Activated CD4-positive, alpha-beta memory T cell treated with anti-CD3 and anti-CD28 coated beads for 36 hours (primary cell): ENCODE data around the gene EXOSC1. TPM values are rescaled to one million over a fixed set of nuclear protein-coding genes. Genes with fewer than 3 reads are reported as not detected.
"Not testable (repeated sequence)": the region's sequence is repeated elsewhere in the genome, so short reads cannot be mapped to it uniquely, and the experiment has no call there.

Experiments used
- CTCF ChIA-PET: fragments of 350-600 bp; sonication (Branson Sonifier 250); formaldehyde crosslinking; loops from one replicate; lab custom pipeline; 2021; ENCODE audit warnings: antibody characterized with exemption, inconsistent platforms; lab: Charles Lee
- POLR2A ChIA-PET: fragments of 350-600 bp; sonication (Branson Sonifier 250); formaldehyde crosslinking; loops from one replicate; lab custom pipeline; 2021; ENCODE audit warnings: antibody characterized with exemption; lab: Charles Lee
- DNase-seq: peaks from one replicate; pipeline ENCODE4 v3.0.0-alpha.2; 2020
- H3K27ac Mint-ChIP-seq: one replicate; pipeline ENCODE4 v1.8.0; 2021; ENCODE audit warnings: mixed read lengths
- H3K27me3 Mint-ChIP-seq: one replicate; pipeline ENCODE4 v1.8.0; 2021; ENCODE audit warnings: mixed read lengths
- H3K36me3 Mint-ChIP-seq: one replicate; pipeline ENCODE4 v1.8.0; 2021; ENCODE audit warnings: mixed read lengths
- H3K4me1 Mint-ChIP-seq: one replicate; pipeline ENCODE4 v1.8.0; 2021; ENCODE audit warnings: low read depth, mixed read lengths
- H3K4me3 Mint-ChIP-seq: one replicate; pipeline ENCODE4 v1.8.0; 2021; ENCODE audit warnings: mild to moderate bottlenecking, mixed read lengths
- H3K9me3 Mint-ChIP-seq: one replicate; pipeline ENCODE4 v1.8.0; 2021; ENCODE audit warnings: mixed read lengths
- intact Hi-C: fragments of 100-400 bp; cut with micrococcal nuclease; formaldehyde crosslinking; loops from one replicate; pipeline ENCODE4 v1.15.1; 2023
- total RNA-seq, 2 experiments: library from RNA; stranded (reverse); gene quantifications; one replicate each; pipeline ENCODE4 v1.2.3, GENCODE V29; 2021

Gene EXOSC1
- total RNA-seq, 2 experiments from 2014 or later: 69.0 to 75.1 TPM

GRCh38 chr10:97407952-97408248 is 37.9 kb downstream of the EXOSC1 start:
- H3K27me3 Mint-ChIP-seq: no peaks in the 10 kb centered on the region
- H3K9me3 Mint-ChIP-seq: no peaks in the 10 kb centered on the region
- peaks cover 18% of the 10 kb centered on the region for H3K4me1 Mint-ChIP-seq
- ChIA-PET CTCF (interaction anchor here (0.7 to 16.2 kb wide), 11 partner anchors 14 to 145 kb away, joined by 3 to 194 read pairs (median 6); partner anchors contain the start of gene PGAM1), POLR2A (interaction anchor here (0.7 to 3.9 kb wide), 5 partner anchors 10 to 37 kb away, joined by 3 to 19 read pairs (median 4); no protein-coding TSS in a partner anchor)
- intact Hi-C loops: loop anchor here (1.0 to 5.0 kb wide), 7 partner anchors 15 to 204 kb away; no protein-coding TSS in a partner anchor
- H3K4me3 Mint-ChIP-seq: no peak overlapping the region
- DNase-seq: no peak
- no peaks in the 10 kb centered on the region for H3K36me3 Mint-ChIP-seq
- H3K27ac Mint-ChIP-seq: peak overlapping the region; percentile 70

DNA sequence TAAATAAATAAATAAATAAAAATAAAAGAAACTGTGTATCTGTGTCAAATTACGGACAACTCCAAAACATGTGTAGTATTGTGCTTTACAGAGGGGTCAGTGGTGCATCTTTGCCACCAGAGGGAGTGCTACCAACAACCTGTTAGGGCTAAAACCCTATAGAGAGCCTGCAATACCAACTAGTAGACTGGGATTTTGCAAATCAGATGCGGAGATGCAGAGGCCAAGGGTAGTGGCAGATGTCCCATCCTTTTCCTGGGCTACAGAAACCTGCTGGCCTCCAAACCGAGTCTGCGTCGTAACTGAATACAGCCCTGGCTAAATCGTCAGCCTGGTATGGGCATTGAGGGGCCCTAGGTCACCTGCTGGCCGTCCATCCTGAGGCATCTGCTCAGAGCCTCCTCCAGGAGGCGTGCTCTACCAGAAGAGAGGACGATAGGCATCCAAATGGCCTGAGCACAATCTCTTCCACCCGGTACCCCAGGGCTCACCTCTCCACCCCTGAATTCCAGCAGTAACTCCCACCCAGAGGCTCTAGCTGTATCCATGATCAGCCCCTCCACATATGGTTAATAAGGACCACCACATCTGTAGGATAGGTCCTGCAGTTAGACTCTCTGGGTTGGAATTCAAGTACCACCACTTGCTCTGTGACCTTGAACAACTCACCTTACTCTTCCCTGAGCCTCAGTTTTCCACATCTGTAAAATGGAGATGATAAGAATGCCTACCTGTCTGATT is 38.4 kb downstream of the EXOSC1 start:
- Mint-ChIP-seq H3K9me3 (no peaks in the 10 kb centered on the region), H3K27me3 (no peaks in the 10 kb centered on the region), H3K36me3 (no peaks in the 10 kb centered on the region), H3K4me1 (peaks cover 13% of the 10 kb centered on the region), H3K27ac (peak overlapping the region; percentile 70), H3K4me3 (no peak overlapping the region)
- intact Hi-C loops: loop anchor here (1.0 to 5.0 kb wide), 7 partner anchors 15 to 205 kb away; no protein-coding TSS in a partner anchor
- DNase-seq: peak; percentile 79
- POLR2A ChIA-PET: interaction anchor here (0.5 to 3.9 kb wide), 7 partner anchors 11 to 38 kb away, joined by 3 to 19 read pairs (median 4); no protein-coding TSS in a partner anchor
- CTCF ChIA-PET: interaction anchor here (0.7 to 16.2 kb wide), 18 partner anchors 8 to 146 kb away, joined by 3 to 194 read pairs (median 5); partner anchors contain the start of gene PGAM1

DNA sequence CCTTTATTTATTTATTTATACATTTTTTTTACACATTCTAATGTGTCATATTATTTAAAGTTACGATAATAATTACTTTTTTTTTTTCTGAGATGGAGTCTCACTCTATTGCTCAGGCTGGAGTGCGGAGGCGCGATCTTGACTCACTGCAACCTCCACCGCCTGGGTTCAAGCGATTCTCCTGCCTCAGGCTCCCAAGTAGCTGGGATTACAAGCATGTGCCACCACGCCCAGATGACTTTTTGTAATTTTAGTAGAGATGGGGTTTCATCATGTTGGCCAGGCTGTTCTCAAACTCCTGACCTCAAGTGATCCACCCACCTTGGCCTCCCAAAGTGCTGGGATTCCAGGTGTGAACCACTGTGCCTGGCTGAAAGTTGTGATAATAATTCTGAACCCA is 39.3 kb downstream of the EXOSC1 start:
- not testable (repeated sequence) for H3K36me3 Mint-ChIP-seq, H3K27ac Mint-ChIP-seq, DNase-seq, H3K27me3 Mint-ChIP-seq, H3K9me3 Mint-ChIP-seq, H3K4me3 Mint-ChIP-seq
- H3K4me1 Mint-ChIP-seq: peaks cover 10% of the 10 kb centered on the region
- ChIA-PET POLR2A (interaction anchor here (1.3 to 3.9 kb wide), 3 partner anchors 17 to 28 kb away, joined by 4 to 19 read pairs (median 9); no protein-coding TSS in a partner anchor), CTCF (interaction anchor here (0.6 to 16.2 kb wide), 12 partner anchors 9 to 147 kb away, joined by 3 to 194 read pairs (median 5); partner anchors contain the start of gene PGAM1)
- intact Hi-C loops: loop anchor here (2.0 to 5.0 kb wide), 3 partner anchors 16 to 206 kb away; no protein-coding TSS in a partner anchor

DNA sequence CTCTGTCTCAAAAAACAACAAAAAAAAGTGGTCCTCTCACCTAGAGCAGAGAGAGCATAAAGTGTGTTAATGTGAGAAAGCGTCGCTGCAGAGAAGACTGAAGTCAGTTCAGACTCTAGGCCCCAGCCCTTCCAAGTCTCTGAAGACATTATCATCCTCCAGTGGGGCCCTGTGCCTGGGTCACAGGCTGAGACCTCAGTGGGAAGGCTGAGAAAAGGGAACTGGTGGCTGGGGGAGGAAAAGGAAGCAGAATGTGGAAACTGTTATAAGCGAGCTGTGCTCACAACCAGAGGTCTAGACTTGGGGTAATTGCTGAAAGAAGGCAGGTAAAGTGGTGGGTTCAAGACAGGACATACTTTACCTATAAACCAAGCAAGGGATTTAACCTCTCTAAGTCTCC is 39.7 kb downstream of the EXOSC1 start:
- ChIA-PET CTCF (interaction anchor here (1.0 to 16.2 kb wide), 6 partner anchors 9 to 147 kb away, joined by 3 to 194 read pairs (median 5); partner anchors contain the start of gene PGAM1), POLR2A (interaction anchor here (1.3 kb wide), 1 partner anchor 29 kb away, joined by 4 read pairs; no protein-coding TSS in a partner anchor)
- Mint-ChIP-seq H3K9me3 (no peaks in the 10 kb centered on the region), H3K4me1 (peaks cover 12% of the 10 kb centered on the region), H3K4me3 (no peak overlapping the region), H3K36me3 (no peaks in the 10 kb centered on the region), H3K27me3 (no peaks in the 10 kb centered on the region), H3K27ac (no peak overlapping the region)
- intact Hi-C loops: loop anchor here (2.0 to 5.0 kb wide), 3 partner anchors 17 to 206 kb away; no protein-coding TSS in a partner anchor
- DNase-seq: no peak

GRCh38 chr10:97404044-97404443 is 41.8 kb downstream of the EXOSC1 start:
- intact Hi-C loops: loop anchor here (5.0 kb wide), 2 partner anchors 72 to 817 kb away; partner anchors contain the start of genes FRAT2 and TM9SF3
- CTCF ChIA-PET: interaction anchor here (0.7 to 16.2 kb wide), 4 partner anchors 10 to 40 kb away, joined by 3 to 194 read pairs (median 10); partner anchors contain the start of gene PGAM1
- H3K4me3 Mint-ChIP-seq: no peak overlapping the region
- POLR2A ChIA-PET: no interaction called here
- no peak for DNase-seq
- H3K27ac Mint-ChIP-seq: no peak overlapping the region
- H3K36me3 Mint-ChIP-seq: no peaks in the 10 kb centered on the region
- no peaks in the 10 kb centered on the region for H3K27me3 Mint-ChIP-seq
- peaks cover 16% of the 10 kb centered on the region for H3K4me1 Mint-ChIP-seq
- H3K9me3 Mint-ChIP-seq: no peaks in the 10 kb centered on the region

- no peak for DNase-seq
- intact Hi-C loops: loop anchor here (1.0 to 5.0 kb wide), 5 partner anchors 45 to 814 kb away; partner anchors contain the start of genes ARHGAP19, EXOSC1, FRAT2 and MMS19
- Mint-ChIP-seq H3K4me1 (peaks cover 8% of the 10 kb centered on the region), H3K9me3 (no peaks in the 10 kb centered on the region), H3K27ac (peak overlapping the region; percentile 88), H3K27me3 (no peaks in the 10 kb centered on the region), H3K36me3 (peaks cover 2% of the 10 kb centered on the region), H3K4me3 (peak overlapping the region; percentile 93)
- ChIA-PET POLR2A (interaction anchor here (1.0 to 3.1 kb wide), 13 partner anchors 12 to 110 kb away, joined by 3 to 48 read pairs (median 7); partner anchors contain the start of genes FRAT1, FRAT2, PGAM1 and UBTD1), CTCF (interaction anchor here (0.7 to 16.2 kb wide), 16 partner anchors 9 to 328 kb away, joined by 3 to 194 read pairs (median 5); partner anchors contain the start of genes FRAT1 and PGAM1)
These were observed 44.3 kb downstream of the EXOSC1 start for GRCh38 chr10:97401455-97401919.

GRCh38 chr10:97400665-97401454 is 44.9 kb downstream of the EXOSC1 start, which contains the start of gene RRP12:
RRP12 (minus strand) TSS chr10:97401340; CDS start chr10:97401231, 109 bp downstream.
- Mint-ChIP-seq H3K4me1 (peaks cover 10% of the 10 kb centered on the region), H3K27ac (peak within 1 kb of the TSS; percentile 88), H3K9me3 (no peaks in the 10 kb centered on the region), H3K4me3 (peak within 1 kb of the TSS; percentile 93), H3K27me3 (no peaks in the 10 kb centered on the region), H3K36me3 (peaks cover 8% of the 10 kb centered on the region)
- CTCF ChIA-PET: interaction anchor here (0.7 to 16.2 kb wide), 19 partner anchors 8 to 328 kb away, joined by 3 to 194 read pairs (median 5); partner anchors contain the start of genes FRAT1 and PGAM1
- intact Hi-C loops: loop anchor here (1.0 to 5.0 kb wide), 5 partner anchors 45 to 814 kb away; partner anchors contain the start of genes ARHGAP19, EXOSC1, FRAT2 and MMS19
- DNase-seq: peak; percentile 88
- POLR2A ChIA-PET: interaction anchor here (0.6 to 3.1 kb wide), 15 partner anchors 13 to 196 kb away, joined by 3 to 48 read pairs (median 6); partner anchors contain the start of genes FRAT1, FRAT2, PGAM1 and UBTD1

DNA sequence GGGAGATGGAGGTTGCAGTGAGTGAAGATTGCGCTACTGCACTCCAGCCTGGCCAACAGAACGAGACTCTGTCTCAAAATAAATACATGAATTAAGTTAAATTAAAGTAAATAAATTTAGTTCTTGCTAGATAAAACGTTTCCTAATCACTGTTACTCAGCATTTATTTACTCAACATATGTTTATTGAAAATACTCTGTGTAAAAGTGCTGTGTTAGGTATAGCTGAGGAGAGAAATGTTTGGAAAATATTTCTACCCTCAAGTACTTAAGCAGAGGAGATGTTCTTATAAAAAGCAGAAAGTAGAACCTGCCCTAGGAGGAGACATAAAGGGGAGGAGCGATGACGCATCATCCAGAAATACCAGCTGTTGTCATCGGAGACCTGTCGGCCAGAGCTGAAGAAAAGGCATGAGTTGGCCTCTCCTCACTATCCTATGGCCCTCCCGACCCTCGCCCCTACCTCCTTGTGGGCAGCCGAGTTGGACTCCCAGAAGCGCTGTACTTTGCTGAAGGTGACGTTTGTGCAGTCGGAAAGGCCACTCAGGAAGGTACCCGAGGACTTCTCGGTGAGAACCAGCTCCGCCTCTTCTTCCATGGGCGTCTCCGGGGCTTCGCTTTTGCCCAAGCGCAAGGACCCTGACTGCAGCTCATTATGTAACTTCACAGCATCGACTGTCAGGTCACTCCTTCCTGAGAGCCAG is 45.8 kb downstream of the EXOSC1 start:
- Mint-ChIP-seq H3K9me3 (no peaks in the 10 kb centered on the region), H3K27ac (peak overlapping the region; percentile 88), H3K4me1 (peaks cover 10% of the 10 kb centered on the region), H3K36me3 (peaks cover 10% of the 10 kb centered on the region), H3K4me3 (peak overlapping the region; percentile 93), H3K27me3 (no peaks in the 10 kb centered on the region)
- ChIA-PET CTCF (interaction anchor here (0.9 to 16.2 kb wide), 10 partner anchors 9 to 421 kb away, joined by 3 to 194 read pairs (median 6); partner anchors contain the start of gene PGAM1), POLR2A (interaction anchor here (0.6 to 3.1 kb wide), 7 partner anchors 14 to 197 kb away, joined by 3 to 48 read pairs (median 9); partner anchors contain the start of genes FRAT1 and FRAT2)
- intact Hi-C loops: loop anchor here (5.0 kb wide), 2 partner anchors 68 to 813 kb away; partner anchors contain the start of genes FRAT2 and TM9SF3
- peak; percentile 70 for DNase-seq

DNA sequence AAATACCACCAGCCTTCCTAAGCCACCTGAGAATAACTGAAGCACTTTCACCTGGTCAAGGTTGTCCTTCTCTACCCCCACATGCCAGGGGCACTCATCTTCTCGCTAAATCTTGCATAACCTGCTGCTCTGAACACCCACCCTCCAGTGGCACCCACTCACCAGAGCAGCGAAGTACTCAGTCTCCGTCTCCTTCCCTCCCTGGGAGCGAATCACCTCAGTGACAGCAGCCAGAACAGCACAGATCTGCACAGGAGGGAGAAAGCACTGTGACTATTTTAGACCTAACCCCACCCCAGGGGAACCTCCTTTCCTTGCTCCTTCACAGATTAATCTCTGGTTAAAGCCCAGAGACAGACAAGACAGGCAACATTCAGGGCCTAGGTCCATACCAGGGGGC is 49.8 kb downstream of the EXOSC1 start:
- peaks cover 21% of the 10 kb centered on the region for H3K36me3 Mint-ChIP-seq
- no peak overlapping the region for H3K4me3 Mint-ChIP-seq
- POLR2A ChIA-PET: no interaction called here
- intact Hi-C loops: no loop called here
- CTCF ChIA-PET: no interaction called here
- H3K27me3 Mint-ChIP-seq: no peaks in the 10 kb centered on the region
- peaks cover 10% of the 10 kb centered on the region for H3K4me1 Mint-ChIP-seq
- H3K27ac Mint-ChIP-seq: no peak overlapping the region
- no peak for DNase-seq
- H3K9me3 Mint-ChIP-seq: no peaks in the 10 kb centered on the region

DNA sequence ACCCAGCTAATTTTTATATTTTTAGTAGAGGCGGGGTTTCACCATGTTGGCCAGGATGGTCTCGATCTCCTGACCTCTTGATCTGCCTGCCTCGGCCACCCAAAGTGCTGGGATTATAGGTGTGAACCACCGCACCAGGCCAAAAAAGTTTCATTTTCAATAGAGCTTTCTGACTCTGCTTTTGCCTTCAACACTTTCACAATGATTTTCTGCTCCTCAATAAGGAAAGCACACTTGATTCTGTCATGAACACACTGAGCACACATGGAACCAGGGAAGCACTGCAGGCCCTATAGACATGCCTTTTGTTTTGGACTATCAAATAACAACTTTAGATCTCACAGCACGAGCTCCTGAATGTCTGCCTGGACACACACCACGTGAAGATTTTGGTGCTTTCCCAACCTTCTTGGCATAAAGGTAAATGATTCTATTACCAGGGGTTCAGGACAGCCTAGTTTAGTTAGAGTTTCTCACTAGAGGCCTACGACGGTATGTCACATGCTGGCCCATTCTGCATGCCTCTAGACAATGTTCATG is 52.7 kb downstream of the EXOSC1 start:
- intact Hi-C loops: no loop called here
- Mint-ChIP-seq H3K4me1 (peaks cover 6% of the 10 kb centered on the region), H3K4me3 (no peak overlapping the region), H3K27me3 (no peaks in the 10 kb centered on the region), H3K27ac (no peak overlapping the region), H3K9me3 (no peaks in the 10 kb centered on the region), H3K36me3 (peaks cover 35% of the 10 kb centered on the region)
- CTCF ChIA-PET: no interaction called here
- POLR2A ChIA-PET: no interaction called here
- DNase-seq: no peak
